ENCODE data around the gene POLL. TPM values are rescaled to one million over a fixed set of nuclear protein-coding genes. Genes with fewer than 3 reads are reported as not detected.

Gene POLL
- total and polyA plus RNA-seq, 2 experiments from 2014 or later, result 16.8 to 17.7 TPM

- DNase-seq (ENCODE audit: low spot score), result no peak
- Histone ChIP-seq H4K20me1 (ENCODE audit: insufficient read depth, poor library complexity, severe bottlenecking) (no peaks in the 10 kb centered on the region), H3K9me3 (ENCODE audit: low read depth) (no peaks in the 10 kb centered on the region), H3K4me1 (ENCODE audit: insufficient read depth) (no peaks in the 10 kb centered on the region), H3K79me2 (no peaks in the 10 kb centered on the region), H3K4me2 (no peak overlapping the region), H2AFZ (no peak overlapping the region), H3K27ac (no peak overlapping the region), H3K36me3 (replicated peaks; ENCODE audit: insufficient read depth, low read depth) (no peaks in the 10 kb centered on the region), H3K4me3 (no peak overlapping the region), H3K9me2 (replicated peaks; ENCODE audit: insufficient read depth) (no peaks in the 10 kb centered on the region), H3K27me3 (no peaks in the 10 kb centered on the region)
- WGBS (ENCODE audit: low lambda C conversion rate, missing lambda C conversion rate), result 92% methylated on average over 4 of the region's 4 CpGs
- TF ChIP-seq EZH2phosphoT487 (IDR thresholded peaks at IDR 0.05; ENCODE audit: low read depth, severe bottlenecking, unreplicated experiment), result no peak
- TF ChIP-seq CTCF (IDR thresholded peaks at IDR 0.05; ENCODE audit: poor library complexity), result no peak
- no peak for TF ChIP-seq EZH2 (IDR thresholded peaks at IDR 0.05; ENCODE audit: borderline replicate concordance)
Observed at GRCh38 chr10:101617824-101618568, 29.9 kb upstream of the POLL start.

GRCh38 chr10:101617102-101617823 lies 29.2 kb upstream of the POLL start:
- Histone ChIP-seq H3K9me3 (ENCODE audit: low read depth) (no peaks in the 10 kb centered on the region), H3K4me2 (no peak overlapping the region), H3K4me1 (ENCODE audit: insufficient read depth) (no peaks in the 10 kb centered on the region), H2AFZ (no peak overlapping the region), H3K79me2 (no peaks in the 10 kb centered on the region), H3K27ac (no peak overlapping the region), H3K27me3 (no peaks in the 10 kb centered on the region), H4K20me1 (ENCODE audit: insufficient read depth, poor library complexity, severe bottlenecking) (no peaks in the 10 kb centered on the region), H3K9me2 (replicated peaks; ENCODE audit: insufficient read depth) (no peaks in the 10 kb centered on the region), H3K4me3 (no peak overlapping the region), H3K36me3 (replicated peaks; ENCODE audit: insufficient read depth, low read depth) (no peaks in the 10 kb centered on the region)
- TF ChIP-seq EZH2 (IDR thresholded peaks at IDR 0.05; ENCODE audit: borderline replicate concordance) (no peak), EZH2phosphoT487 (IDR thresholded peaks at IDR 0.05; ENCODE audit: low read depth, severe bottlenecking, unreplicated experiment) (no peak), CTCF (IDR thresholded peaks at IDR 0.05; ENCODE audit: poor library complexity) (no peak)
- 75% methylated on average over 8 of the region's 8 CpGs for WGBS (ENCODE audit: low lambda C conversion rate, missing lambda C conversion rate)
- DNase-seq (ENCODE audit: low spot score), result no peak

GRCh38 chr10:101616415-101617101 lies 28.5 kb upstream of the POLL start:
- Histone ChIP-seq H3K4me3 (no peak overlapping the region), H3K27me3 (no peaks in the 10 kb centered on the region), H2AFZ (no peak overlapping the region), H3K4me2 (no peak overlapping the region), H3K79me2 (no peaks in the 10 kb centered on the region), H3K9me2 (replicated peaks; ENCODE audit: insufficient read depth) (no peaks in the 10 kb centered on the region), H3K9me3 (ENCODE audit: low read depth) (no peaks in the 10 kb centered on the region), H4K20me1 (ENCODE audit: insufficient read depth, poor library complexity, severe bottlenecking) (no peaks in the 10 kb centered on the region), H3K4me1 (ENCODE audit: insufficient read depth) (no peaks in the 10 kb centered on the region), H3K27ac (no peak overlapping the region), H3K36me3 (replicated peaks; ENCODE audit: insufficient read depth, low read depth) (no peaks in the 10 kb centered on the region)
- WGBS (ENCODE audit: low lambda C conversion rate, missing lambda C conversion rate), result 76% methylated on average over 9 of the region's 9 CpGs
- no peak for DNase-seq (ENCODE audit: low spot score)
- TF ChIP-seq EZH2 (IDR thresholded peaks at IDR 0.05; ENCODE audit: borderline replicate concordance) (no peak), EZH2phosphoT487 (IDR thresholded peaks at IDR 0.05; ENCODE audit: low read depth, severe bottlenecking, unreplicated experiment) (no peak), CTCF (IDR thresholded peaks at IDR 0.05; ENCODE audit: poor library complexity) (no peak)

All from hepatocyte (in vitro differentiated cells).